ENCODE results near the gene PRDM16.

DNA sequence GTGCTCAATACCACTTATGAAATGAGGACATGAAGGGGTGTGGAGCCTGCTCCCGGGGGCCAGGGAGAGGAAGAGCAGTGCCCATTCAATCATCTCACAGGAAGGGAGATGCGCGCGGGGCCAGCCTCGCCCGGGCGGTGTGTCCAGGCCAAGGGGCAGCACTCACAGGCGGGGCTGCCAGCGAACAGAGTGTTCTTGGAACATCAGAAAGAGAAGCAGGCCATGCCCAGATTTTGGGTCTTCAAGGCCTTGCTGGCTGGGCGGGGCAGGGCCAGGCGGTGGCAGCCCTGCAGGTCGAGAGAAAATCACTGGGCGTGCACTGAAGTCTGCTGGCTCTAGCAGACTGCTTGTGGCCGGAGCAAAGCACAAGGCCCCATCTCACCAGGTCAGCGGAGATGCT lies 168.6 kb downstream of the PRDM16 start:
- TF ChIP-seq, protein P1, sequence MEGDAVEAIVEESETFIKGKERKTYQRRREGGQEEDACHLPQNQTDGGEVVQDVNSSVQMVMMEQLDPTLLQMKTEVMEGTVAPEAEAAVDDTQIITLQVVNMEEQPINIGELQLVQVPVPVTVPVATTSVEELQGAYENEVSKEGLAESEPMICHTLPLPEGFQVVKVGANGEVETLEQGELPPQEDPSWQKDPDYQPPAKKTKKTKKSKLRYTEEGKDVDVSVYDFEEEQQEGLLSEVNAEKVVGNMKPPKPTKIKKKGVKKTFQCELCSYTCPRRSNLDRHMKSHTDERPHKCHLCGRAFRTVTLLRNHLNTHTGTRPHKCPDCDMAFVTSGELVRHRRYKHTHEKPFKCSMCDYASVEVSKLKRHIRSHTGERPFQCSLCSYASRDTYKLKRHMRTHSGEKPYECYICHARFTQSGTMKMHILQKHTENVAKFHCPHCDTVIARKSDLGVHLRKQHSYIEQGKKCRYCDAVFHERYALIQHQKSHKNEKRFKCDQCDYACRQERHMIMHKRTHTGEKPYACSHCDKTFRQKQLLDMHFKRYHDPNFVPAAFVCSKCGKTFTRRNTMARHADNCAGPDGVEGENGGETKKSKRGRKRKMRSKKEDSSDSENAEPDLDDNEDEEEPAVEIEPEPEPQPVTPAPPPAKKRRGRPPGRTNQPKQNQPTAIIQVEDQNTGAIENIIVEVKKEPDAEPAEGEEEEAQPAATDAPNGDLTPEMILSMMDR (conservative IDR thresholded peaks at IDR 0.05; ENCODE audit: low read length), result no peak
- TF ChIP-seq EZH2phosphoT487 (IDR thresholded peaks at IDR 0.05; ENCODE audit: borderline replicate concordance), result no peak
